Esophagus mucosa (tissue), 1 donor: Measurements from ENCODE around the gene LCTL. TPM values are rescaled to one million over a fixed set of nuclear protein-coding genes. Genes with fewer than 3 reads are reported as not detected.

Source experiments
- ATAC-seq: fragments of 200-7000 bp; cut with Tn5 transposase; one replicate; pipeline ENCODE4 v1.9.1; 2020
- total RNA-seq: library from RNA; stranded (reverse); gene quantifications from one replicate; pipeline ENCODE4 v1.2.4, GENCODE V29; 2023
- donor health status: DM: yes; HTN: yes; CAD: no.

Gene LCTL
- total RNA-seq, 1 donor from 2014 or later, result not detected

- ATAC-seq, result no peak
These were observed 67.1 kb downstream of the LCTL start for GRCh38 chr15:66498501-66499386.

Other genes with a start within 250 kb of the LCTL start
- gene TIPIN, start 209.3 kb downstream of the LCTL start, total RNA-seq, result 6.4 TPM
- 39.7 TPM for gene MAP2K1, start 179.1 kb downstream of the LCTL start, total RNA-seq
- 11.4 TPM for gene SNAPC5, start 68.2 kb downstream of the LCTL start, total RNA-seq
- gene RPL4, start 61.1 kb downstream of the LCTL start, total RNA-seq, result 2,164 TPM
- 8.9 TPM for gene ZWILCH, start 60.7 kb downstream of the LCTL start, total RNA-seq
- 1.2 TPM for gene SMAD6, start 136.2 kb upstream of the LCTL start, total RNA-seq